NCI-H2196 treated with DMSO at 0.1 percent for 48 hours (cell line): ENCODE measurements around the gene PPARA.
A peak's percentile ranks its signal among the peaks of the same experiment; 100 is the strongest.
"Not testable (repeated sequence)": the region's sequence is repeated elsewhere in the genome, so short reads cannot be mapped to it uniquely, and the experiment has no call there.

Experiments used
- DNase-seq: peaks from one replicate; lab custom pipeline; 2025; ENCODE audit not compliant: unreplicated experiment; lab: John Stamatoyannopoulos, UW

PPARA gene

DNA sequence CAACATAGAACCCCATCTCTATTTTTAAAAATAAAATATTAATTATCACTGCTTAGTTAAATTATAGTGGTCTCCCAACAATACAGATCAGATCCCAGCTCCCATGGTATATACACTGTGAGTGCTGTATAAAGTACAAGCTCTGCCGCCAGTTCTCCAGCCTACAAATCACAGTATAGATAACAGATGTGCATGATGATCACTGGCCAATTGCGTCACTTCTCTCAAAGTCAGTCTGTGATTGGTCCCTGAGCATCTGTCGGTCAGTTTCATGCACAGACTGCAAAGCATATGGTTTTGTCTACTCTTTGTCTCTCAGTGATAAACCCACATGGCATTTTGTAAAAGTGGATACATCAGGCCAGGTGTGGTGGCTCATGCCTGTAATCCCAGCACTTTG lies 15.7 kb downstream of the PPARA start:
- DNase-seq: no peak

DNA sequence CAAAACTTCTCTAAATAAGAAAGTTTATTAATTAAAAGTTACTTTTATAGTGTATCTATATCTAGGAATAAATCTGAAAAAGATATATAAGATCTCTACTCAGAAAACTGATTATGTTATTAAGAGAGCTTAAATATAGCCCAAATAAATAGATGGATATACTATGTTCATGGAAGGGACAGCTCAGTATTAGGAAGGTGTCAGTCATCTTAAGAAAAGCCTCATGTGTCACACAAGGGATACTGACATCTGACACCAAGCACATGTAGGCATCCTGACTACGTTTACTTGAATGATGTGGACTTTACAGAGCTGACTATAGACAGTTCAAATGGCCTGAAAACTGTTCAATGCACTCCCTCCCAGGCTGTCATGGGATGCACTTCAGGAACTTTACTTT lies 19.3 kb downstream of the PPARA start:
- no peak for DNase-seq

DNA sequence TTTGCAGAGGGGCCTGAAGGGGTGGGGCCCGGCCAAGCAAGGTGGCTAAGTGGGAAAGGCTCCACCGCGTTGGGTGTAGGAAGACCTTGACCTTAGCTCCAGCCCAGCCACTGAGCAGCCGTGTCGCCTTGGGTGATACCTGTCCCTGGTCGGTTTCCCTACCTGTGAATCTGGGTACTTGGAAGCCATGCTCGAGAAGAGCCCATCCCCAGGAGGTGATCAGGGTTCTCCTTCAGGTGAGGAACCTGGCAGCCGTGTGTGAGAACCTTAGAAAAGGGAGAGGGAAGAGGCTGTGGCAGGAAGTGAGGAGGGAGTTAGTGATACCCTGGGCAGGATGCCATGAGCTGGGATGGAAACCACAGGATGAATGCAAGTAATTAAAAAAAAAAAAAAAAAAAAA lies 21.6 kb downstream of the PPARA start:
- peak; percentile 63 for DNase-seq

DNA sequence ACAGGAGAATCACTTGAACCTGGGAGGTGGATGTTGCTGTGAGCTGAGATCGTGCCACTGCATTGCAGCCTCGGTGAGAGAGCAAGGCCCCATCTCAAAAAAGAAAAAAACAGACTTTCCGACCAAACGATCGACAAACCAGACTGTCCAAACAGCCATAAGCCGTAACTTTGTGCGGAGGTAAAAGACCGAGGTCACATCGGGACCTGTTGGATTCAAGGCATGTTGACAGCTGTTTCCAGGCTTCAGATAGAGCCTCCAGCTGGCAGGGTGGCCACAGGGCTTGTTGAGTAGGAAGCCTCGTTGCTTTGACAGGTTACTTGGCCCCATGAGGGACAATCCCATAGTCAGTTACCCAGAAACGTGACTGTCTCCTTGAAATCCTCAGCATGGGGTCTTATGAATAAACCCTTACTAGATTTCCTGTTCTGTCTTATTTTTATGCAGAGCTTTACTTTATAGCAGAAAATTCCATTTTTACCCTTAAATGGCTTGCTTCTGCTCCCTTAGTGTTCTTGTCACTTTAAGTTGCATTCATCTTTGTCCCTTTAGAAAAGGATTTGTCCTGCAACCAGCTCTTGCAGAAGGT lies 22.3 kb downstream of the PPARA start:
- DNase-seq: no peak

DNA sequence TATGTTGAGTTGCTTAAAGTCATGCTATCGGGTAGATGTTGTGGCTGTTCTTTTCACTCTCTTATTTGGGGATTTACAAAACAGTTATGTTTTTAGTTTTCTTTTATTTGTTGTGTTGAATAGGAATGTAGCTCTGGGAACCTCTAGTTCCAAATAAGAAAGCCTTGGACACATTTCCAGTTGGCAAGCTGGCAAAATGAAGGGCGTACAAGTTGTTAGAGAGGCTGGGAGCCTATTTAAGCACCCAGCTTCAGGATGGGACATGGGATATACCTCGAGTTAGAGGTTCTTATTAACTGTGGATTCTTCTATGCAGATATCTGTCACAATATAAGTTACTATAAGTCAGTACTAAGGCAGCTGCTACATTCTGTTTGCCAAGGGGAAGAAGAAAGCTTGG lies 22.8 kb downstream of the PPARA start:
- no peak for DNase-seq

DNA sequence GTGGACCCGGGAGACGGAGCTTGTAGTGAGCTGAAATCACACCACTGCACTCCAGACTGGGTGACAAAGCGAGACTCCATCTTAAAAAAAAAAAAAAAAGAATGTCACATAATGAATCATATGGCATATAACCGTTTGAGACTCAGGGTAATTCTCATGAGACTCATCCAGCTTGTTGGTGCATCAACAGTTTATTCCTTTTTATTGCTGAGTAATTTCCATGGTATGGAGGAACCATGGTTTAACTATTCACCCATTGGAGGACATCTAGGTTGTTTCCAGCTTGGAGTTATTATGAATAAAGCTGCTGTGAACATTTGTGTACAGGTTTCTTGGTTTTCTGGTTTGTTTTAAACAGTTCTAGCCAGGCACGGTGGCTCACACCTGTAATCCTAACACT lies 25.3 kb downstream of the PPARA start:
- no peak for DNase-seq

DNA sequence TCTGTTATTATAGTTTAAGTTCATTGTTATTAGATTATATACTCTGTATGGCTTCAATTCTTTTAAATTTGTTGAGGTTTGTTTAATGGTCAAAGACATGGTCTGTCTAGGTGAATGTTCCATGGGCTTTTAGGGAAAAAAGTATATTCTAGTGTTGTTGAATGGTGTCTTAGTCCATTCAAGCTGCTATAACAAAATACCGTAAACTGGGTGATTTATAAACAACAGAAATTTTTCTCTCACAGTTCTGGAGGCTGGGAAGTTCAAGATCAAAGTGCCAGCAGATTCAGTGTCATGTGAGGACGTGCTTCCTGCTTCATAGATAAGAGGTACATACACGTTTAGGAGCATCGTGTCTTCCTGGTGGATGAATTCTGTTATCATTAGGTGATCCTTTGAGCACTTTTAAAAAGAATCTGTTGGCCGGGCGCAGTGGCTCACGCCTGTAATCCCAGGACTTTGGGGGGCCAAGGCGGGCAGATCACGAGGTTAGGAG lies 26.2 kb downstream of the PPARA start:
- no peak for DNase-seq

DNA sequence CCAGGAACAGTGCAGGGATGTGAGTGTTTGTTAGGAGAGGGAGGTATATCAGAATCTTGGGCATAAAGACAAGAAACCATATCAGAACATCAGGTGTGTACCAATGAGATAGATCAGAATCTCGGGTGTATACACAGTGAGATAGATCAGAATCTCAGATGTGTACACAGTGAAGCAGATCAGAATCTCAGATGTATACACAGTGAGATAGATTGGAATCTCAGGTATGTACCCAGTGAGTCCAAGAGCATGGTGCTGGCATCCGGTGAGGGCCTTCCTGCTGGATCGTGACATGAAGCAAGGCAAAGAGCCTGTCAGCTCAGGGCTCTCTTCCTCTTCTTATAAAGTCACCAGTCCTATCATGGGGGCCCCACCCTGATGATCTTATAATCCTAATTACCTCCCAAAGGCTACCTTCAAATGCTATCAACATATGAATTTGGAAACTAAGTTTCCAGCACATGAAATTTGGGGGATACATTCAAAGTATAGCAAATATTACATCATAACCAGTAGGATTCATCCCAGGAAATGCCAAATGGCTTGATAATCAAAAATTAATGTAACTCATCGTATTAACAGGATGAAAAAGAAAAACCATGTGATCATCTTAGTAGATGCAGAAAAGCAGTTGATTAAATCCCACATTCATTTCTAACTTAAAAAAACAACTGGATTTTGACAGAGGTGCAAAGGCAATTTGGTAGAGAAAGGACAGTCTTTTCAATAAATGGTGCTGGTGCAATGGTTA lies 28.6 kb downstream of the PPARA start:
- no peak for DNase-seq

DNA sequence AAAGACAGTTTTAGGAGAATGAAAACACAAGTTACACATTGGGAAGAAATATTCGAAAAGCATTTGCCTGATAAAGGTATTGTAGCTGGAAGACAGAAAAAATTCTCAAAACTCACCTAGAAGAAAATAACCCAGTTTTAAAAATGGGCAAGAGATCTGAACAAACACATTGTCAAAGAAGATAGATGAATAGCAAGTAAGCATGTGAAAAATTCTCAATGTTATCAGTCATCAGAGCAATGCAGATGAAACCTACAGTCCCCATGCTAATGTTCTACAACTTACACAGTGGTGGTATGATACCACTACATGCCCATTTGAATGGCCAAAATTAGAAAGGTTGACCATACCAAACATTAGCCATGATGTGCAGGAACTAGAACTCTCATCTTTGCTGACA lies 29.4 kb downstream of the PPARA start:
- no peak for DNase-seq

DNA sequence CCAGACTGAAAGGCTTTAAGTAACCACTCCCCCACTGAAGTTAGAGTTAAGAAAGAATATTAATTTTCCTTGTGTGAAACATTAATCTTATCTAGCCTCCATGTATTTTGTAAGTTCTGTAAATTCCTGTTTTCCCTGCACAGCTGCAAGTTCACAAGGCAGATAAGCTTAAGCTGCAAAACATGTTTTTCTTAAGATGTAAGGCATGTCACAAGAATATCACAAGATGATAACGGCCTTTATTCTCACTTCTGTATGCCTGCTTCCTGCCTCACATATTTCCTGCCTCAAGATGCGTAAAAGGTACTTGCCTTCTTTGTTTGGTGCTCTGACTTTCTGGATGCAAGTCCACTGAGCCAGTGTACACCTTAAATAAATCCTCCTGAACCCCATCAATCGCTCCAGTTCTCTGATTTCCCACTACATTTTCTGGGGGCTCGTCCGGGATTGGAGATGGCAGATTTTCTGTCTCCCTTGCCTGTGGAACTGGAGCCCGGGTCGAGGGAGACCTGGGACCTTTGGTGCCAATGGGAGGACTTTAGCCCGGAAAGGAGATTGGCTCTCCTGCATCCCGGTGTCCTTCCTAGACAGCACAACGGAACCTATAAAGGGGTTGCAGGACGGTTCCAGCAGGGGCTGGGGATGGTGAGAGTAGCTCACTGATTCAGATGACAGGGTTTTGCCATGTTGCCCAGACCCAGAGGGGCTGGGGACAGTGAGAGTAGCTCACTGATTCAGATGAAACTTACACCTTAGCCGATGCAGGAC lies 30.2 kb downstream of the PPARA start:
- DNase-seq: no peak

DNA sequence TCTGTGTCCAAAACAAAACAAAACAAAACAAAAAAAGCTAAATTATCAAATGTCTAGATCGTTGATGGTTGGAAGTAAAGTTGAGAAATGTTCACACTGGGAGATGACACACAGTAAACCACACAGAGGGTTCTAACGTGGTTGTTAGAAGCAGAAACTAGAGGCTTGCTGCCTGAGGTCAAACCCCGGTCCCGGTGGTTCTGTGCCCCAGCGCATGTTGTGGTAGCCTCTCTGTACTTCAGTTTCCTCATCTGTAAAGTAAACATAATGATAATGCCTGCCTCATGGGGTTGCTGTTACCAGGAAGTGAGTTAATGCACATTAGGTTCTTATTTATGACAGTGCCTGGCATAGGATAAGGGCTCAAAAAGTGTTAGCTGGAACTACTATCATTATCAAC lies 33.4 kb downstream of the PPARA start:
- no peak for DNase-seq

DNA sequence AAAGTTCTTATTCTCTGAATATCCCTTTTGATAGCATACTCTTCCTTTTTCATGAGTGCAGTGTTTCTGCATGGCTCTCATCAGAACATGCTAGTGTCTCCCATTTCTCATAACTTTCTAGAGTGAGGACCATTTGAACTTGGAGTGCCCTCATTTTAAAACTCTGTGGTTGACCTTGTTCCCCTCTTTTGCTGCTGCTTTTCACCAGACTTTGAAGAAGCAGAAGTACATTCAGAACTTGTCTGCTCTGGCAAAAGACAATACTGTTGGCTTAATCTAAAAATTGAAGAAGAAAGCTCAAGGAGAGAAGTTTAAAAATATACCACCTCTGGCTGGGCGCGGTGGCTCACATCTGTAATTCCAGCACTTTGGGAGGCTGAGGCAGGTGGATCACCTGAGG lies 35.0 kb downstream of the PPARA start:
- DNase-seq: no peak

DNA sequence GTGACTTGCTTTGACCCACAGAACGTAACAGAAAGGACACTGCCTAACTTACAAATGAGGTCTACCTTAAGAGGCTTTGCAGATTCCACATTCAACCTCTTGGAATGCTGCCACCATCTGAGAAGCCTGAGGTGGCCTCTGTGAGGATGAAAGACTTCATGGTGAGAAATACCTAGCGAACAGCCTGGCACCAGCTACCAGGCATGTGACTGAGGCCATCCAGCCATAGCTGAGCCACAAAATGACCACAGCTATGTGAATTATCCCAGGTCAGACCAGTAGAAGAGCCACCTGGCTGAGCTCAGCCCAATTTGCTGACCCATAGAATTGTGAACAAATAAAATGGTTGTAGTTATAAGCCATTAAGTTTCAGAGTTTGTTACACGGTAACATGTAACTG lies 37.5 kb downstream of the PPARA start:
- DNase-seq: no peak

DNA sequence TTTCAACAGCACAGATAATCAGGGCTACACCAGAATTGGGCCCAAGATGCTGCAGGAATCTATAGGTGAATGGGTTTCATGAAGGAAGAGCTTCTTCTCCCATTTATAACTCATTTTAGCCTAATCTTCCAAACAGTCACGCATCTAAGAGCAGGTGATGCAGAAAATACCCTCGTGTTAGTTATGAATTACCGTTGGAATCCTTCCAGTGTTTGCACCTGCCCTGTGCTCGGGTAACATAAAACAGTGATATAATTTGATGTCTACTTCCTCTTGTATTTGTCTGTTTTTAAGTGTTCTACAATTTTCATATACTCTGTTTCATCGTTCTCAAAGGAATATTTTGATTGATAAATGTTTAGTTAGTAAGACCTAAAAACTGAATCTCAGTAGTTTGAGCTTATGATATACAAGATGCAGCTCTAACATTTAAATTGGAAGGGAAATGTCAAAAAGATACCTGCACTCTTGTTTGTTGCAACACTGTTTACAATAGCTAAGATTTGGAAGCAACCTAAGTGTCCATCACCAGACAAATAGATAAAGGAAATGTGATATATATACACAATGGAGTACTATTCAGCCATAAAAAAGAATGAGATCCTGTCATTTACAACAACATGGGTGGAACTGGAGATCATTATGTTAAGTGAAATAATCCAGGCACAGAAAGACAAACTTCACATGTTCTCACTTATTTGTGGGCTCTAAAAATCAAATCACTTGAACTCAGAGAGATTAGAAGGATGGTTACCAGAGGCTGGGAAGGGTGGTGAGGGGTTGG lies 42.1 kb downstream of the PPARA start:
- peak; percentile 57 for DNase-seq

DNA sequence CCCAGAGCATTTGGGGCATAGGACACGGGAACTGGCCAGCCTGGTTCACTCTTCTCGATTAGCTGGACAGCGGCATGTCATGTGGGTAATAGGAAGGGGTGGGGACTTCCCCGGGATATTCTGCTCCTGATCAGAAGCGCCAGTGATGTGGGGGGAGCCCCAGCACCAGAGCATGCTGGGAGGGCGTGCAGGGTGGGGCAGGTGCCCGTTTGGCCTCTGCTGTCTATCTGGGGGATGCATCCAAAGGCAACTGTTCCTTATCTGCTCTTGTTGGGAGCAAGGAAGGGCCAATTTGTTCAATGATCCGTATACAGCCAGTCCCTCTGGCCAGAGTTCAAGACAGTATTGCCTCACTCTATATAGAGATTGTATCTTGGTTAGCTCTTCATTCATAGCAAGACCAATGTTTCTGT lies 43.6 kb downstream of the PPARA start:
- peak; percentile 47 for DNase-seq

DNA sequence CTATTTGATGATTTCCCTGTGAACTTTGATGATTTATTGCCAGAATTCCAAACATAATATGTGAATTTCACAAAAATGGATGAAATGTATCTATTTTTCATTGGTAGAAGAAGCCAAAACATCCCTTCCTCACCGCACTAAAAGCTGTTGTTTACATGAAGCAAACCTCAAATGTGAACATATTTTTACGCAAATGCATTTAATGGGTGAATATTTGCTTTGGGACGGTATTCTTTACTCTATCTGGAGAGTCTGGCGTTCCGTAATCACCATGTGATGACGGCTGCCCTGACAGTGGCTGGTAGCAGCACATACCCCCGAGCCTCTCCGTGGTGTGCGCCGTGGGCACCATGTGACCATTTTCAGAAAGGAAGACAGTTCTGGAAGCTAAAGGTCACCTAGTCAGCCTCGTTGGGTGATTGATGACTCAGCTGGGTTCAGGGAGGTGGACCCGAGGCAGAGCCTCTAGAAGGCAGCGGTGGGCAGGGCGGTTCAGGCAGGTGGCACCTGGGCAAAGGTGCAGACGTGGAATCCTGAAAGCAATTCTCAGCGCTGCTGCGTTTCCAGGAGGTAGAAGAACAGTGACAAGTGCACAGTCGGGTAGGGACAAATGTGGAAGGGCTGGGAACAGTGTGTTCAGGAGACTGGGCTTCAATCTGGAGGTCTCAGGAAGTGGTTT lies 45.3 kb downstream of the PPARA start:
- DNase-seq: no peak

DNA sequence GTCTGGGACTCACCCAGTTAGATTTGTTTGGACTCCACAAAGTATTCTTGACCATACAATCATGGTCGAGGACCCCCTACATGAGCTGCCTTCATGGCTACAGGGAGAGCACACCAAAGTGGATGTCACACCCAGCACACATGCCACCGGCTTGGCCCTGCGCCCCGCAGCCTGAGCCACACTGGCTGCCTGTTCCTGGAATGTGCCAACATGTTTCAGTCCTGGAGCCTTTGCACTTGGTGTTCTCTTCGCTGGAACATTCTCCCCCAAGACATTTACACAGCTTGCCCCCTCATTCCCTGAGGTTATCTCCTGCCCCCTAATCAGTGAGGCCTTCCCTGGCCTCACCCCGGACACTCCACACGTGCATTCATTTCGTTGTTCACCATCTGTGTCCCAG lies 46.0 kb downstream of the PPARA start:
- DNase-seq: no peak

DNA sequence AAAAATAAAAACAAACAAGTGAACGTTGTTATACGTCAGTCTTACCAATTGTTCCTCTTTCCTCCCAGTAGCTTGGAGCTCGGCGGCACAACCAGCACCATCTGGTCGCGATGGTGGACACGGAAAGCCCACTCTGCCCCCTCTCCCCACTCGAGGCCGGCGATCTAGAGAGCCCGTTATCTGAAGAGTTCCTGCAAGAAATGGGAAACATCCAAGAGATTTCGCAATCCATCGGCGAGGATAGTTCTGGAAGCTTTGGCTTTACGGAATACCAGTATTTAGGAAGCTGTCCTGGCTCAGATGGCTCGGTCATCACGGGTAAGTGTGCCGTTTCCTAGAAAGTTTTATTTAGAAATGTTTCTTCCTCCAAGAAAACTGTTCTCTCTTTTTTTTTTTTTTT lies 47.9 kb downstream of the PPARA start:
- DNase-seq: no peak

DNA sequence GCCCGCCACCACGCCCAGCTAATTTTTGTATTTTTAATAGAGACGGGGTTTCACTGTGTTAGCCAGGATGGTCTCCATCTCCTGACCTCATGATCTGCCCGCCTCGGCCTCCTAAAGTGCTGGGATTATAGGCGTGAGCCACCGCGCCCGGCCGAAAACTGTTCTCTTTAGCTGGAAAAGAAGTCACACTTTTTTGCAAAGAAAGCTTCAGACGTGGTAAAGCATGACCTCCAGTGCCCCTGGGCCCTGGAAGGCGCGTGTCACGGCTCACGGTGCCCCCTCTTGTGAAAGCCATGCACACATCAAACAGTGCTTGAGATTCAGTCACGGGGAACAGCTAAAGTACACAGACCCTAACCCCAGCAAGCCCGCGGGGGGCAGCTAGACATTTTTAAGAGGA lies 48.5 kb downstream of the PPARA start:
- not testable (repeated sequence) for DNase-seq

DNA sequence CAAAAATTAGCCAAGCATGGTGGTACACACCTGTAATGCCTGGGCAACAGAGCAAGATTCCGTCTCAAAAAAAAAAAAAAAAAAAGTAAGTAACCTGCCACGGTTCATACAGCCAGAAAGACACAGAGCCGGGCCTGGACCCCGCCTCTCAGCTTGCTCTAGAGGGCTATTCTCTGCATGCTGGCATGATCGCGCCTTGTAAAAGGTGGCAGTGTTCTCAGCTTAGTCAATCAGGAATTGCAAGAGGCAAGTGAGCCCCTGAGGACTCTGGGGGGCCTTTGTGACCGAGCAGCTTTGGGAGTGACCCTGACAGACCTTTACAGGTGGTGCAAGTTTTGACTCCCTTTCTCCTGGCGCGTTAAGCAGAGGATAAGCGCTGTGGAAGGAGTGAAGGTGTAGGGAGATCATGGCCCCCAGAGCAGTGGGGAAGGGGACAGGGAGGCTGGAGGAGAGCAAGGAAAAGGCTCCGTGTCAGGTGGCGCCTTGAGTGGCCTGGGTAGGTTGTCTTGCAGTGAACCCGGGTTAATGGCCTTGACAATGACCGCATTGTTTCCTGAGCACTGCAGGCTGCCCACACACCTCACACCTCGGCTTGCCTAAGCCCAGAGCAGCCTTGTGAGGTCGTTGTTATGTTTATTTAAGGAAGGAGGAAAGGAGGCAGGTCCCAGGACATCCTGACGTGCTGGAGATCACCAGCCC lies 50.9 kb downstream of the PPARA start:
- DNase-seq: no peak
